ENCODE measurements around the gene POMC.

- no peak for TF ChIP-seq CTCF (IDR thresholded peaks at IDR 0.05; ENCODE audit: poor library complexity, severe bottlenecking)
- no peak for TF ChIP-seq EZH2 (IDR thresholded peaks at IDR 0.05; ENCODE audit: borderline replicate concordance, insufficient read depth, low read length, poor library complexity, severe bottlenecking)
- TF ChIP-seq POLR2AphosphoS5 (IDR thresholded peaks at IDR 0.05): no peak
- TF ChIP-seq, protein P1, sequence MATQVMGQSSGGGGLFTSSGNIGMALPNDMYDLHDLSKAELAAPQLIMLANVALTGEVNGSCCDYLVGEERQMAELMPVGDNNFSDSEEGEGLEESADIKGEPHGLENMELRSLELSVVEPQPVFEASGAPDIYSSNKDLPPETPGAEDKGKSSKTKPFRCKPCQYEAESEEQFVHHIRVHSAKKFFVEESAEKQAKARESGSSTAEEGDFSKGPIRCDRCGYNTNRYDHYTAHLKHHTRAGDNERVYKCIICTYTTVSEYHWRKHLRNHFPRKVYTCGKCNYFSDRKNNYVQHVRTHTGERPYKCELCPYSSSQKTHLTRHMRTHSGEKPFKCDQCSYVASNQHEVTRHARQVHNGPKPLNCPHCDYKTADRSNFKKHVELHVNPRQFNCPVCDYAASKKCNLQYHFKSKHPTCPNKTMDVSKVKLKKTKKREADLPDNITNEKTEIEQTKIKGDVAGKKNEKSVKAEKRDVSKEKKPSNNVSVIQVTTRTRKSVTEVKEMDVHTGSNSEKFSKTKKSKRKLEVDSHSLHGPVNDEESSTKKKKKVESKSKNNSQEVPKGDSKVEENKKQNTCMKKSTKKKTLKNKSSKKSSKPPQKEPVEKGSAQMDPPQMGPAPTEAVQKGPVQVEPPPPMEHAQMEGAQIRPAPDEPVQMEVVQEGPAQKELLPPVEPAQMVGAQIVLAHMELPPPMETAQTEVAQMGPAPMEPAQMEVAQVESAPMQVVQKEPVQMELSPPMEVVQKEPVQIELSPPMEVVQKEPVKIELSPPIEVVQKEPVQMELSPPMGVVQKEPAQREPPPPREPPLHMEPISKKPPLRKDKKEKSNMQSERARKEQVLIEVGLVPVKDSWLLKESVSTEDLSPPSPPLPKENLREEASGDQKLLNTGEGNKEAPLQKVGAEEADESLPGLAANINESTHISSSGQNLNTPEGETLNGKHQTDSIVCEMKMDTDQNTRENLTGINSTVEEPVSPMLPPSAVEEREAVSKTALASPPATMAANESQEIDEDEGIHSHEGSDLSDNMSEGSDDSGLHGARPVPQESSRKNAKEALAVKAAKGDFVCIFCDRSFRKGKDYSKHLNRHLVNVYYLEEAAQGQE (IDR thresholded peaks at IDR 0.05; ENCODE audit: borderline replicate concordance): no peak
- TF ChIP-seq MXI1 (conservative IDR thresholded peaks at IDR 0.05; ENCODE audit: poor library complexity, severe bottlenecking): no peak
- TF ChIP-seq TAF1 (IDR thresholded peaks at IDR 0.05; ENCODE audit: low read depth): no peak
- TF ChIP-seq EP300 (conservative IDR thresholded peaks at IDR 0.05; ENCODE audit: poor library complexity, severe bottlenecking): no peak
- TF ChIP-seq SMC3 (conservative IDR thresholded peaks at IDR 0.05; ENCODE audit: poor library complexity): no peak
These were observed 8.3 kb upstream of the POMC start for GRCh38 chr2:25176541-25177181.

Measured in neural cell (in vitro differentiated cells).